GM23248 (cell line): ENCODE data around the gene SNF8.

ENCODE experiments used
- EZH2 ChIP-seq: fragments of 200-600 bp; sonication (generic); IDR thresholded peaks from 2 replicates; pipeline ENCODE4 v1.6.1; 2018; ENCODE audit warnings: antibody characterized with exemption, mild to moderate bottlenecking; ENCODE audit not compliant: insufficient read depth, poor library complexity, severe bottlenecking
- EZH2phosphoT487 ChIP-seq: fragments of 200-600 bp; sonication (generic); IDR thresholded peaks from 2 replicates; pipeline ENCODE4 v1.6.1; 2018; ENCODE audit warnings: antibody characterized with exemption, moderate library complexity, mild to moderate bottlenecking, low read depth; ENCODE audit not compliant: insufficient read depth

- TF ChIP-seq EZH2phosphoT487 (no peak), EZH2 (no peak)
Observed at GRCh38 chr17:48961516-48962233, 17.0 kb upstream of the SNF8 start.
